Measurements from ENCODE around the gene KCNJ12.

DNA sequence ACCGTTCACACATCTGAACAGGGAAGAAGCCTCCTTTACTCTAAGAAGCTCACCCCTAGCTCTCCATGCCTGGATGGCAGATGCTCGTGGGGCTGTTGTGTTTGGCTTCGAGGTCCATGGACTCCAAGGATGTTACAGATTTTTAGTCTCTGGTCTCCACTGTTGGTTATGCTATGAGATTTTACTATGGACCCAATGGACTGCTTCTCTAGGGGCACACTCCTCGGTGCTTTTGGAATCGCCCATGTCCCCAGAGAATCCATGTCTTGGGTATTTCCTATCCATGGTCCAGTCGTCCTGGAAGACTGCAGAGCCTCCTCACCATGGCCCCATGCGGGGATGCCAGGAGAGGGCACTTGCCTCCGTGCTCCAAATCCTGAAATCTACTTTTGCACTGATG, 83.4 kb downstream of the KCNJ12 start:
- TF ChIP-seq HDAC2 (IDR thresholded peaks at IDR 0.05): no peak
- TF ChIP-seq HOXA7 (CRISPR knock-in tag; IDR thresholded peaks at IDR 0.05): no peak
- TF ChIP-seq, protein P1, sequence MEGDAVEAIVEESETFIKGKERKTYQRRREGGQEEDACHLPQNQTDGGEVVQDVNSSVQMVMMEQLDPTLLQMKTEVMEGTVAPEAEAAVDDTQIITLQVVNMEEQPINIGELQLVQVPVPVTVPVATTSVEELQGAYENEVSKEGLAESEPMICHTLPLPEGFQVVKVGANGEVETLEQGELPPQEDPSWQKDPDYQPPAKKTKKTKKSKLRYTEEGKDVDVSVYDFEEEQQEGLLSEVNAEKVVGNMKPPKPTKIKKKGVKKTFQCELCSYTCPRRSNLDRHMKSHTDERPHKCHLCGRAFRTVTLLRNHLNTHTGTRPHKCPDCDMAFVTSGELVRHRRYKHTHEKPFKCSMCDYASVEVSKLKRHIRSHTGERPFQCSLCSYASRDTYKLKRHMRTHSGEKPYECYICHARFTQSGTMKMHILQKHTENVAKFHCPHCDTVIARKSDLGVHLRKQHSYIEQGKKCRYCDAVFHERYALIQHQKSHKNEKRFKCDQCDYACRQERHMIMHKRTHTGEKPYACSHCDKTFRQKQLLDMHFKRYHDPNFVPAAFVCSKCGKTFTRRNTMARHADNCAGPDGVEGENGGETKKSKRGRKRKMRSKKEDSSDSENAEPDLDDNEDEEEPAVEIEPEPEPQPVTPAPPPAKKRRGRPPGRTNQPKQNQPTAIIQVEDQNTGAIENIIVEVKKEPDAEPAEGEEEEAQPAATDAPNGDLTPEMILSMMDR (IDR thresholded peaks at IDR 0.05): no peak
- TF ChIP-seq, protein P2, sequence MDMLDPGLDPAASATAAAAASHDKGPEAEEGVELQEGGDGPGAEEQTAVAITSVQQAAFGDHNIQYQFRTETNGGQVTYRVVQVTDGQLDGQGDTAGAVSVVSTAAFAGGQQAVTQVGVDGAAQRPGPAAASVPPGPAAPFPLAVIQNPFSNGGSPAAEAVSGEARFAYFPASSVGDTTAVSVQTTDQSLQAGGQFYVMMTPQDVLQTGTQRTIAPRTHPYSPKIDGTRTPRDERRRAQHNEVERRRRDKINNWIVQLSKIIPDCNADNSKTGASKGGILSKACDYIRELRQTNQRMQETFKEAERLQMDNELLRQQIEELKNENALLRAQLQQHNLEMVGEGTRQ (IDR thresholded peaks at IDR 0.05): no peak
- TF ChIP-seq ZC3H11A (IDR thresholded peaks at IDR 0.05): no peak
- no peak for TF ChIP-seq SMC3 (IDR thresholded peaks at IDR 0.05)
- TF ChIP-seq POLR2A (IDR thresholded peaks at IDR 0.05; ENCODE audit: low read length): no peak
- TF ChIP-seq RFX5 (IDR thresholded peaks at IDR 0.05): no peak
- TF ChIP-seq RARB (CRISPR knock-in tag; IDR thresholded peaks at IDR 0.05): no peak
- no peak for TF ChIP-seq RCOR1 (IDR thresholded peaks at IDR 0.05; ENCODE audit: low read depth, low read length)

Measured in A549 (cell line).